Endothelial cell of umbilical vein (primary cell): ENCODE results near the gene SYTL3. TPM values are rescaled to one million over a fixed set of nuclear protein-coding genes. Genes with fewer than 3 reads are reported as not detected.

Source experiments
- BruUV-seq: library from RNA; stranded (reverse); fragments of 400-500 nt; replicated peaks from 2 replicates; lab custom pipeline; 2021; lab: Mats Ljungman, UMichigan
- CTCF ChIA-PET: fragments of 300-600, 350-600 bp; sonication (Branson Sonifier 250); formaldehyde crosslinking; loops from one replicate; lab custom pipeline; 2021; ENCODE audit warnings: antibody characterized with exemption, inconsistent platforms; lab: Charles Lee
- POLR2A ChIA-PET: fragments of 300-600, 350-600 bp; sonication (Branson Sonifier 250); formaldehyde crosslinking; loops from one replicate; lab custom pipeline; 2021; ENCODE audit warnings: antibody characterized with exemption, inconsistent platforms; lab: Charles Lee
- DNase-seq: peaks from one replicate; pipeline ENCODE4 v3.0.0-alpha.2; 2011; ENCODE audit warnings: low read depth, low spot score
- FAIRE-seq: peaks from 2 replicates; lab custom pipeline; 2011; peaks lifted over from hg19 to GRCh38; lab: Jason Lieb, UNC
- H2AFZ ChIP-seq: 2 replicates; pipeline ENCODE4 v1.6.0; 2012; ENCODE audit warnings: low read depth, low read length, control low read depth, inconsistent platforms
- H3K27ac ChIP-seq: 2 replicates; pipeline ENCODE4 v1.5.1; 2011; ENCODE audit warnings: low read depth, mild to moderate bottlenecking, control low read depth, low read length, moderate library complexity; ENCODE audit not compliant: insufficient read depth
- H3K27me3 ChIP-seq, 2 experiments: 2 replicates each; pipeline versions ENCODE4 v1.6.0 to v1.6.1; 2011; ENCODE audit warnings: low read length in 2 of 2, mixed read lengths in 1 of 2; ENCODE audit not compliant: control insufficient read depth in 2 of 2, insufficient read depth in 2 of 2
- H3K36me3 ChIP-seq, 2 experiments: 2 replicates in 1 of 2; 3 replicates in 1 of 2; pipeline ENCODE4 v1.5.1; 2011; ENCODE audit warnings: low read length in 2 of 2, mild to moderate bottlenecking in 1 of 2, moderate library complexity in 1 of 2; ENCODE audit not compliant: control insufficient read depth in 2 of 2, insufficient read depth in 2 of 2; ENCODE audit errors: extremely low read depth in 1 of 2
- H3K4me1 ChIP-seq: 3 replicates; pipeline ENCODE4 v1.5.1; 2011; ENCODE audit warnings: mild to moderate bottlenecking, low read length; ENCODE audit not compliant: control insufficient read depth, insufficient read depth; ENCODE audit errors: extremely low read depth
- H3K4me2 ChIP-seq: 2 replicates; pipeline ENCODE4 v1.6.1; 2011; ENCODE audit warnings: low read length, control low read depth, mixed read lengths; ENCODE audit not compliant: insufficient read depth
- H3K4me3 ChIP-seq, 3 experiments: fragments of 200-600 bp in 1 of 3; sonication (generic), shearing (Covaris generic) in 1 of 3; replicated peaks in 1 of 3; 2 replicates each; pipeline ENCODE4 v1.5.1; 2011 to 2016; ENCODE audit warnings: control low read depth in 3 of 3, low read length in 3 of 3, mild to moderate bottlenecking in 2 of 3, inconsistent platforms in 1 of 3, low read depth in 1 of 3, moderate library complexity in 1 of 3; ENCODE audit not compliant: insufficient read depth in 1 of 3
- H3K79me2 ChIP-seq: 2 replicates; pipeline ENCODE4 v1.6.0; 2012; ENCODE audit warnings: low read length, inconsistent platforms; ENCODE audit not compliant: control insufficient read depth, insufficient read depth
- H3K9ac ChIP-seq: replicated peaks from 2 replicates; pipeline ENCODE3; 2011; ENCODE audit warnings: low read length, control low read depth; ENCODE audit not compliant: insufficient read depth; ENCODE audit errors: extremely low read depth
- H3K9me1 ChIP-seq: replicated peaks from 3 replicates; pipeline ENCODE4 v1.6.0; 2011; ENCODE audit warnings: mild to moderate bottlenecking, low read length; ENCODE audit not compliant: control insufficient read depth, insufficient read depth; ENCODE audit errors: extremely low read depth
- H3K9me3 ChIP-seq: replicated peaks from 2 replicates; pipeline ENCODE4 v1.5.1; 2012; ENCODE audit warnings: low read length, inconsistent platforms; ENCODE audit not compliant: control insufficient read depth, insufficient read depth
- H4K20me1 ChIP-seq: replicated peaks from 2 replicates; pipeline ENCODE3; 2011; ENCODE audit warnings: mild to moderate bottlenecking, low read length; ENCODE audit not compliant: control insufficient read depth, insufficient read depth; ENCODE audit errors: extremely low read depth
- EZH2 ChIP-seq: IDR thresholded peaks from 2 replicates; pipeline ENCODE4 v1.6.1; 2012; ENCODE audit warnings: borderline replicate concordance, low read depth, mild to moderate bottlenecking, moderate library complexity, low read length, inconsistent platforms; ENCODE audit not compliant: severe bottlenecking
- FOS ChIP-seq: IDR thresholded peaks from 2 replicates; pipeline ENCODE4 v1.6.1; 2011; ENCODE audit warnings: mild to moderate bottlenecking, low read length, moderate library complexity, borderline replicate concordance; ENCODE audit not compliant: insufficient read depth
- GATA2 ChIP-seq: IDR thresholded peaks from 2 replicates; pipeline ENCODE4 v1.7.0; 2011; ENCODE audit warnings: low read depth, mild to moderate bottlenecking, moderate library complexity, mixed read lengths, low read length; ENCODE audit not compliant: insufficient read length, insufficient read depth
- JUN ChIP-seq: IDR thresholded peaks from 2 replicates; pipeline ENCODE4 v1.6.1; 2011; ENCODE audit warnings: borderline replicate concordance, low read depth; ENCODE audit not compliant: insufficient read length, insufficient read depth
- MYC ChIP-seq: IDR thresholded peaks from one replicate; pipeline ENCODE4 v1.6.1; 2011; ENCODE audit warnings: mild to moderate bottlenecking, low read depth, low read length
- POLR2A ChIP-seq: IDR thresholded peaks from 2 replicates; pipeline ENCODE4 v1.6.1; 2012; ENCODE audit warnings: low read depth, mild to moderate bottlenecking, control low read depth, low read length
- POLR2AphosphoS5 ChIP-seq: IDR thresholded peaks from 2 replicates; pipeline ENCODE4 v1.6.1; 2012; ENCODE audit warnings: low read depth, mild to moderate bottlenecking, control low read depth, low read length, moderate library complexity; ENCODE audit not compliant: insufficient read depth
- dilution Hi-C: fragments of 300-500 bp; cut with MboI; formaldehyde crosslinking; loops from one replicate; pipeline ENCODE4 v1.15.0; 2019; ENCODE audit warnings: low sequenced_read_pairs; ENCODE audit not compliant: extremely low pct_ligation_motif_present
- intact Hi-C: fragments of 100-400 bp; cut with micrococcal nuclease; formaldehyde crosslinking; loops from one replicate; pipeline ENCODE4 v1.10.0; 2022
- polyA plus RNA-seq, 4 experiments: library from polyadenylated mRNA; depleted of rRNA in 3 of 4; stranded (reverse) in 3 of 4; unstranded in 1 of 4; fragments of >200 nt; gene quantifications; 2 replicates each; pipeline versions ENCODE4 v1.2.1 to v1.2.3, GENCODE V29; 2011 to 2012; ENCODE audit warnings: missing spikeins in 1 of 4
- total RNA-seq: library from RNA; stranded (reverse); gene quantifications from 2 replicates; pipeline ENCODE4 v1.2.3, GENCODE V29; 2021
- TF ChIP-seq, protein P1 (sequence below): IDR thresholded peaks from 2 replicates; pipeline ENCODE4 v1.6.1; 2011; ENCODE audit not compliant: insufficient read depth, insufficient read length
- TF ChIP-seq, protein P2 (sequence below), 2 donors: IDR thresholded peaks; 1 replicate in 1 of 2; 2 replicates in 1 of 2; pipeline ENCODE4 v1.5.1; 2011; ENCODE audit warnings: low read length in 2 of 2, mild to moderate bottlenecking in 2 of 2, moderate library complexity in 2 of 2, control low read depth in 1 of 2, inconsistent platforms in 1 of 2, low read depth in 1 of 2; ENCODE audit not compliant: insufficient read depth in 1 of 2; ENCODE audit errors: extremely low read depth in 1 of 2

SYTL3 gene
- total and polyA plus RNA-seq, 2 donors (not counting 3 experiments of a cell fraction or from before 2014, with no cell fraction given) = 0.59 to 0.77 TPM

DNA sequence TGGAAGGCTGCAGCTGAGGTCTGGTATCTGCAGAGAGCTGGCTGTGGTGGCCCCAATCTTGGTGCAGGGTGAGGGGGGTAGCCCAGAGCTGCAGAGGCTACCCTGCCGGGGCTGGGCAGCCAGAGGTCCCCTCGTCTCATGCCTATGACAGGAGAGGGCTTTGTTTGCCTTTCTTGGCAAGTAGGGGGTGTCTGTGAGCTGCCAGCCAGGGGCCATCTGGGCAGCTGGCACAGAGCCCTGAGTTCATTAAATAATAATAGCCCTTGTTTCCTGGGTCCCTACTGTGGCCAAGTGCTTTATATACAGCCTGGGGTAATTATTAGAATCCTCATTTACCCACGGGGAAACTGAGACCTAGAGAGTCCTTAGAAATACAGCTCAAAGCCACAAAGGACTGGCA is 102.8 kb downstream of the SYTL3 start:
- dilution Hi-C loops = no loop called here
- ChIA-PET CTCF (interaction anchor here (0.7 to 2.3 kb wide), 3 partner anchors 34 to 218 kb away, joined by 3 to 7 read pairs (median 4); no protein-coding TSS in a partner anchor), POLR2A (interaction anchor here (0.8 kb wide), 1 partner anchor 9 kb away, joined by 5 read pairs; no protein-coding TSS in a partner anchor)
- H3K4me1 ChIP-seq = peaks cover 7% of the 10 kb centered on the region
- H3K9me3 ChIP-seq = no peaks in the 10 kb centered on the region
- no peak overlapping the region for H3K27ac ChIP-seq
- H3K79me2 ChIP-seq = no peaks in the 10 kb centered on the region
- H3K27me3 ChIP-seq = no peaks in the 10 kb centered on the region
- FAIRE-seq = no peak
- no peak for DNase-seq
- H3K36me3 ChIP-seq = no peaks in the 10 kb centered on the region
- intact Hi-C loops = no loop called here
- no peak overlapping the region for H2AFZ ChIP-seq
- no peak overlapping the region for H3K4me3 ChIP-seq
- no peaks in the 10 kb centered on the region for H4K20me1 ChIP-seq
- H3K9me1 ChIP-seq = no peaks in the 10 kb centered on the region
- H3K9ac ChIP-seq = no peak overlapping the region
- no peak overlapping the region for H3K4me2 ChIP-seq
- BruUV-seq = no TSS peak
- TF ChIP-seq FOS (no peak), GATA2 (no peak), POLR2A (no peak), MYC (no peak), JUN (no peak), POLR2AphosphoS5 (no peak), EZH2 (no peak)
- TF ChIP-seq, protein P1, sequence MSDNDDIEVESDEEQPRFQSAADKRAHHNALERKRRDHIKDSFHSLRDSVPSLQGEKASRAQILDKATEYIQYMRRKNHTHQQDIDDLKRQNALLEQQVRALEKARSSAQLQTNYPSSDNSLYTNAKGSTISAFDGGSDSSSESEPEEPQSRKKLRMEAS = no peak
- TF ChIP-seq, protein P2, sequence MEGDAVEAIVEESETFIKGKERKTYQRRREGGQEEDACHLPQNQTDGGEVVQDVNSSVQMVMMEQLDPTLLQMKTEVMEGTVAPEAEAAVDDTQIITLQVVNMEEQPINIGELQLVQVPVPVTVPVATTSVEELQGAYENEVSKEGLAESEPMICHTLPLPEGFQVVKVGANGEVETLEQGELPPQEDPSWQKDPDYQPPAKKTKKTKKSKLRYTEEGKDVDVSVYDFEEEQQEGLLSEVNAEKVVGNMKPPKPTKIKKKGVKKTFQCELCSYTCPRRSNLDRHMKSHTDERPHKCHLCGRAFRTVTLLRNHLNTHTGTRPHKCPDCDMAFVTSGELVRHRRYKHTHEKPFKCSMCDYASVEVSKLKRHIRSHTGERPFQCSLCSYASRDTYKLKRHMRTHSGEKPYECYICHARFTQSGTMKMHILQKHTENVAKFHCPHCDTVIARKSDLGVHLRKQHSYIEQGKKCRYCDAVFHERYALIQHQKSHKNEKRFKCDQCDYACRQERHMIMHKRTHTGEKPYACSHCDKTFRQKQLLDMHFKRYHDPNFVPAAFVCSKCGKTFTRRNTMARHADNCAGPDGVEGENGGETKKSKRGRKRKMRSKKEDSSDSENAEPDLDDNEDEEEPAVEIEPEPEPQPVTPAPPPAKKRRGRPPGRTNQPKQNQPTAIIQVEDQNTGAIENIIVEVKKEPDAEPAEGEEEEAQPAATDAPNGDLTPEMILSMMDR (IDR thresholded peaks at IDR 0.05; ENCODE audit: extremely low read depth in 1 of 2, insufficient read depth in 1 of 2, low read depth in 1 of 2, low read length in 2 of 2) = no peak
